Fibroblast of mammary gland (primary cell): Measurements from ENCODE around the gene PPP6R2.

Source experiments
- DNase-seq: peaks from one replicate; pipeline ENCODE4 v3.0.0-alpha.2; 2010; ENCODE audit warnings: low read depth
- H3K4me3 ChIP-seq: 2 replicates; pipeline ENCODE4 v1.5.1; 2011; ENCODE audit warnings: low read depth, mild to moderate bottlenecking, low read length, moderate library complexity; ENCODE audit not compliant: control insufficient read depth
- CTCF ChIP-seq: conservative IDR thresholded peaks from 2 replicates; pipeline ENCODE4 v1.5.1; 2011; ENCODE audit warnings: low read depth, low read length, inconsistent platforms; ENCODE audit not compliant: control insufficient read depth, insufficient read depth

PPP6R2 gene

GRCh38 chr22:50314455-50315288, 28.5 kb upstream of the PPP6R2 start:
- no peak overlapping the region for H3K4me3 ChIP-seq
- DNase-seq = no peak
- no peak for TF ChIP-seq CTCF

GRCh38 chr22:50315289-50316113, 27.6 kb upstream of the PPP6R2 start:
- no peak for TF ChIP-seq CTCF
- no peak overlapping the region for H3K4me3 ChIP-seq

GRCh38 chr22:50316114-50317065, 26.7 kb upstream of the PPP6R2 start:
- no peak for DNase-seq
- TF ChIP-seq CTCF = no peak
- no peak overlapping the region for H3K4me3 ChIP-seq

More at GRCh38 chr22:50315289-50316113, 27.6 kb upstream of the PPP6R2 start:
- no peak for DNase-seq

GRCh38 chr22:50317178-50317577, 25.9 kb upstream of the PPP6R2 start:
- no peak overlapping the region for H3K4me3 ChIP-seq
- TF ChIP-seq CTCF = no peak
- no peak for DNase-seq

GRCh38 chr22:50317674-50318073, 25.5 kb upstream of the PPP6R2 start:
- no peak for DNase-seq
- no peak overlapping the region for H3K4me3 ChIP-seq
- no peak for TF ChIP-seq CTCF

GRCh38 chr22:50318356-50318697, 24.8 kb upstream of the PPP6R2 start:
- DNase-seq = no peak
- TF ChIP-seq CTCF = no peak
- H3K4me3 ChIP-seq = no peak overlapping the region
